SK-N-SH treated with all-trans-retinoic acid at 6 μM for 48 hours (cell line): Measurements from ENCODE around the gene SCMH1.
A peak's percentile ranks its signal among the peaks of the same experiment; 100 is the strongest.

ENCODE experiments used
- ATAC-seq: fragments of 200-7000 bp; cut with Tn5 transposase; 3 replicates; pipeline ENCODE4 v1.9.1; 2020; ENCODE audit warnings: mild to moderate bottlenecking, moderate library complexity
- ARNTL ChIP-seq: fragments of 450-650 bp; formaldehyde crosslinking; IDR thresholded peaks from 2 replicates; pipeline ENCODE4 v1.5.0; 2020; ENCODE audit warnings: low read depth, mild to moderate bottlenecking, moderate library complexity, borderline replicate concordance
- BACH2 ChIP-seq: fragments of 250-450 bp; sonication (Bioruptor Pico); IDR thresholded peaks from 2 replicates; pipeline ENCODE4 v1.9.0; 2021; ENCODE audit warnings: mild to moderate bottlenecking, borderline replicate concordance
- CREB5 ChIP-seq: fragments of 250-450 bp; sonication (Bioruptor Pico); IDR thresholded peaks from 2 replicates; pipeline ENCODE4 v1.5.1; 2020; ENCODE audit warnings: low read depth, mild to moderate bottlenecking, moderate library complexity
- CSDC2 ChIP-seq: fragments of 250-450 bp; sonication (Bioruptor Pico); IDR thresholded peaks from 2 replicates; pipeline ENCODE4 v1.5.0; 2020; ENCODE audit warnings: mild to moderate bottlenecking, moderate library complexity
- CSRNP3 ChIP-seq: fragments of 250-450 bp; sonication (Bioruptor Pico); IDR thresholded peaks from 2 replicates; pipeline ENCODE4 v1.5.1; 2021; ENCODE audit warnings: mild to moderate bottlenecking, moderate library complexity
- ESRRG ChIP-seq: fragments of 250-450 bp; sonication (Bioruptor Pico); IDR thresholded peaks from 2 replicates; pipeline ENCODE4 v1.6.1; 2021; ENCODE audit warnings: mild to moderate bottlenecking
- GLIS3 ChIP-seq: fragments of 250-450 bp; sonication (Bioruptor Pico); IDR thresholded peaks from 2 replicates; pipeline ENCODE4 v1.5.0; 2020; ENCODE audit warnings: mild to moderate bottlenecking, moderate library complexity
- ISL1 ChIP-seq: fragments of 250-450 bp; sonication (Bioruptor Pico); IDR thresholded peaks from 2 replicates; pipeline ENCODE4 v2.1.2; 2022; ENCODE audit warnings: mild to moderate bottlenecking, moderate library complexity
- OSR1 ChIP-seq: fragments of 250-450 bp; sonication (Bioruptor Pico); IDR thresholded peaks from 2 replicates; pipeline ENCODE4 v1.8.0; 2022; ENCODE audit warnings: moderate library complexity, mild to moderate bottlenecking, inconsistent platforms
- PATZ1 ChIP-seq: fragments of 250-450 bp; sonication (Bioruptor Pico); IDR thresholded peaks from 2 replicates; pipeline ENCODE4 v1.8.0; 2020; ENCODE audit warnings: mild to moderate bottlenecking, moderate library complexity, borderline replicate concordance
- POU6F1 ChIP-seq: fragments of 250-450 bp; sonication (Bioruptor Pico); IDR thresholded peaks from 2 replicates; pipeline ENCODE4 v1.8.0; 2021; ENCODE audit warnings: low read depth, mild to moderate bottlenecking, moderate library complexity, borderline replicate concordance
- PPARA ChIP-seq: fragments of 250-450 bp; sonication (Bioruptor Pico); IDR thresholded peaks from 2 replicates; pipeline ENCODE4 v1.5.0; 2020; ENCODE audit warnings: mild to moderate bottlenecking, borderline replicate concordance
- SNAI2 ChIP-seq: fragments of 250-450 bp; sonication (Bioruptor Pico); IDR thresholded peaks from 2 replicates; pipeline ENCODE4 v1.5.0; 2020; ENCODE audit warnings: mild to moderate bottlenecking, moderate library complexity
- TSHZ2 ChIP-seq: fragments of 250-450 bp; sonication (Bioruptor Pico); IDR thresholded peaks from 2 replicates; pipeline ENCODE4 v1.5.0; 2020; ENCODE audit warnings: mild to moderate bottlenecking, moderate library complexity
- ZC3H10 ChIP-seq: fragments of 250-450 bp; sonication (Bioruptor Pico); IDR thresholded peaks from 2 replicates; pipeline ENCODE4 v1.5.1; 2021; ENCODE audit warnings: mild to moderate bottlenecking, moderate library complexity
- ZFP3 ChIP-seq: fragments of 250-450 bp; sonication (Bioruptor Pico); IDR thresholded peaks from 2 replicates; pipeline ENCODE4 v1.5.0; 2020; ENCODE audit warnings: mild to moderate bottlenecking, moderate library complexity
- ZFP30 ChIP-seq: fragments of 450-650 bp; formaldehyde crosslinking; IDR thresholded peaks from 2 replicates; pipeline ENCODE4 v1.5.0; 2022; ENCODE audit warnings: mild to moderate bottlenecking, moderate library complexity
- ZNF565 ChIP-seq: fragments of 450-650 bp; formaldehyde crosslinking; conservative IDR thresholded peaks from 2 replicates; pipeline ENCODE4 v1.5.0; 2020; ENCODE audit warnings: low read depth, mild to moderate bottlenecking, moderate library complexity
- ZNF70 ChIP-seq: fragments of 450-650 bp; formaldehyde crosslinking; IDR thresholded peaks from 2 replicates; pipeline ENCODE4 v1.5.0; 2020; ENCODE audit warnings: mild to moderate bottlenecking, moderate library complexity

SCMH1 gene

GRCh38 chr1:41243079-41243385, 926 bp upstream of the SCMH1 start:
- TF ChIP-seq CREB5: no peak
- no peak for TF ChIP-seq ZNF70
- no peak for TF ChIP-seq ARNTL (CRISPR knock-in tag)
- no peak for TF ChIP-seq ZFP30 (CRISPR knock-in tag)
- TF ChIP-seq BACH2 (CRISPR knock-in tag): no peak
- TF ChIP-seq TSHZ2 (CRISPR knock-in tag): no peak
- no peak for TF ChIP-seq SNAI2
- ATAC-seq: no peak

- ATAC-seq: no peak; the same call in 1 of the 3 replicates
- TF ChIP-seq ZFP3 (CRISPR knock-in tag) (0 out of 2 replicates have a peak, but pooled peaks have one; percentile 20), GLIS3 (CRISPR knock-in tag) (no peak), POU6F1 (no peak)
Measured at GRCh38 chr1:41242342-41243078, 404 bp upstream of the SCMH1 start.

GRCh38 chr1:41241354-41241748, 755 bp downstream of the SCMH1 start:
- ATAC-seq: peak; percentile 56
- TF ChIP-seq ZNF565 (CRISPR knock-in tag) (no peak), PPARA (CRISPR knock-in tag) (no peak), BACH2 (CRISPR knock-in tag) (no peak), PATZ1 (CRISPR knock-in tag) (0 out of 2 replicates have a peak, but pooled peaks have one; percentile 30)
- TF ChIP-seq, all 23 proteins: peak for 1

GRCh38 chr1:41240781-41241353, 1.2 kb downstream of the SCMH1 start:
- ATAC-seq: no peak
- TF ChIP-seq CSDC2: no peak
- TF ChIP-seq ZFP3 (CRISPR knock-in tag): no peak
- TF ChIP-seq, all 23 proteins: peak for 0

- ATAC-seq: peak; percentile 60
- TF ChIP-seq ESRRG (CRISPR knock-in tag) (no peak), CSDC2 (no peak), TSHZ2 (CRISPR knock-in tag) (no peak), PATZ1 (CRISPR knock-in tag) (no peak), GLIS3 (CRISPR knock-in tag) (no peak), CSRNP3 (CRISPR knock-in tag) (no peak), OSR1 (CRISPR knock-in tag) (no peak), ZC3H10 (CRISPR knock-in tag) (no peak), ISL1 (CRISPR knock-in tag) (no peak)
Measured at GRCh38 chr1:41239988-41240610, 2.0 kb downstream of the SCMH1 start.
